ENCODE results near the gene TNPO2. TPM values are rescaled to one million over a fixed set of nuclear protein-coding genes. Genes with fewer than 3 reads are reported as not detected.

TNPO2 gene
- polyA plus RNA-seq, 1 experiment = 77.3 TPM

DNA sequence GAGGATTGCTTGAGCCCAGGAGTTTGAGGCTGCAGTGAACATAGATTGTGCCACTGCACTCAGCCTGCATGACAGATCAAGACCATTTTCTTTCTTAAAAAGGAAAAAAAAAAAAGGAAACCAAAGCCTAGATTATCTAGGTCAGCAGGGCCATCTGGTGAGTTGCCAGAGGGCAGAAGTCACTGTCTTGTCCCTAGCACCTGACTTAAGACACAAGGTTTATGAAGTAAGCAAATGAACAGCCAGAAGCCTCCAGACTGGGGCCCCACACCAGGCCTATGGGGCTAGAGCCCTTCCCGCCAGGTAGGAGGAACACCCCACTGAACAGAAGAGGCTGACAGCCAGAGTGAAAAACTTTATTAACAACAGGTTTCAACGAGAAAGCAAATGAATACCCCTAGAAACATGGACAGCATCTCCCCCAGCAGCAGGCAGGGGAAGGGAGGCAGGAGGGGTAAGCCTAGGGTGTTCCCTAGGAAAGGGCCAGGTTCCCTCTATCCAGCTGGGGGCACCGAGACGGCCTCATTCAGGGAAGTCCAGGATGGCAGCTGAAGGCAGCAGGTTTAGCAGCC, 55.9 kb downstream of the TNPO2 start:
- Histone ChIP-seq H3K27me3 (ENCODE audit: control insufficient read depth, insufficient read depth, low read length) (no peaks in the 10 kb centered on the region), H3K36me3 (ENCODE audit: control insufficient read depth, insufficient read depth, low read length) (peaks cover 12% of the 10 kb centered on the region), H3K4me3 (ENCODE audit: low read depth, low read length) (no peak overlapping the region; the same call in 1 of the 2 replicates)
- POLR2A ChIA-PET = no interaction called here
- CTCF ChIA-PET = interaction anchor here (1.0 to 2.4 kb wide), 5 partner anchors 9 to 104 kb away, joined by 3 to 13 read pairs (median 3); no protein-coding TSS in a partner anchor
- DNase-seq (ENCODE audit: low read depth) = no peak
- TF ChIP-seq, protein P1, sequence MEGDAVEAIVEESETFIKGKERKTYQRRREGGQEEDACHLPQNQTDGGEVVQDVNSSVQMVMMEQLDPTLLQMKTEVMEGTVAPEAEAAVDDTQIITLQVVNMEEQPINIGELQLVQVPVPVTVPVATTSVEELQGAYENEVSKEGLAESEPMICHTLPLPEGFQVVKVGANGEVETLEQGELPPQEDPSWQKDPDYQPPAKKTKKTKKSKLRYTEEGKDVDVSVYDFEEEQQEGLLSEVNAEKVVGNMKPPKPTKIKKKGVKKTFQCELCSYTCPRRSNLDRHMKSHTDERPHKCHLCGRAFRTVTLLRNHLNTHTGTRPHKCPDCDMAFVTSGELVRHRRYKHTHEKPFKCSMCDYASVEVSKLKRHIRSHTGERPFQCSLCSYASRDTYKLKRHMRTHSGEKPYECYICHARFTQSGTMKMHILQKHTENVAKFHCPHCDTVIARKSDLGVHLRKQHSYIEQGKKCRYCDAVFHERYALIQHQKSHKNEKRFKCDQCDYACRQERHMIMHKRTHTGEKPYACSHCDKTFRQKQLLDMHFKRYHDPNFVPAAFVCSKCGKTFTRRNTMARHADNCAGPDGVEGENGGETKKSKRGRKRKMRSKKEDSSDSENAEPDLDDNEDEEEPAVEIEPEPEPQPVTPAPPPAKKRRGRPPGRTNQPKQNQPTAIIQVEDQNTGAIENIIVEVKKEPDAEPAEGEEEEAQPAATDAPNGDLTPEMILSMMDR (IDR thresholded peaks at IDR 0.05; ENCODE audit: insufficient read depth, low read depth, low read length) = no peak

DNA sequence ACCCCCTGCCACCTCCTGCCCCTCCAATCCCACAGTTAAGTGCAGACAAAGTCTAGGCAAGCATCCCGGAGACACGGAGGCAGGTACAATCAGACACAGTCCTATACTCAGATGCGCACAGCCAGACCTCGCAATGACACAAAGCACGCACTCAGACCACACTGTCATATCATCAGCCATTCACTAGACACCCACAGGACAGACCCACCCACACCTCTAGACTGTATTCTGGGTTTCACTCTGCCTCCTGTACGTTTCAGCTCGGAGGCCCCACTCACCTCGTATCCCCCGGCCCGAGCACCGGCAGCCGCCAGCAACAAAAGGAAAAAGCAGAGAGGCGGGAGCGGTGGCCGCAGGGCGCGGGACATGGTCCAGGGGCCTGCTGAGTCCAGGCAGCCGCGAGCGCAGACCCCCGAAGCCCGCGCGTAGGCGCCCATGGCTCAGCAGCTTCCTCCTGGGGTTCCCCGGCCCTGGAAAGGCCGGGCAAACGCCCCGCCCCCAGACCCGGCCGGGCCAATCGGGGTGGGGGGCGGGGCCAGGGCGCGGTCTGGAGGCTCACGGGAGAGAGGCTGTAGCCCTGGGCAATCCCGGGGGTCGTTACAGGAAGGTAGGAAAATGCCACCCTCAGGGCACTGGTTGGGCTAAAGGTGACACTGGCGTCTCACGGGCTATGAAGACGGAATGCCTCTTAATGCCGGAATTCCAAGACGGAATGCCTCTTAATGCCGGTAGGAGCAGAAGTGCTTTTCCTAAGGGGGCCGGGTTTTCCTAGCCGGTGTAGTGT, 57.3 kb downstream of the TNPO2 start, which contains the start of the genes MAN2B1 and WDR83:
MAN2B1 (minus strand) TSS at position 478 of the 784 bp plus-strand sequence; CDS start at position 437, 41 bp downstream.
WDR83 (plus strand) TSS at position 543 of the 784 bp plus-strand sequence. CDS start 2,984 bp downstream, outside the sequence.
- H3K4me3 ChIP-seq (ENCODE audit: low read depth, low read length) = peak within 1 kb of the TSS; percentile 71

DNA sequence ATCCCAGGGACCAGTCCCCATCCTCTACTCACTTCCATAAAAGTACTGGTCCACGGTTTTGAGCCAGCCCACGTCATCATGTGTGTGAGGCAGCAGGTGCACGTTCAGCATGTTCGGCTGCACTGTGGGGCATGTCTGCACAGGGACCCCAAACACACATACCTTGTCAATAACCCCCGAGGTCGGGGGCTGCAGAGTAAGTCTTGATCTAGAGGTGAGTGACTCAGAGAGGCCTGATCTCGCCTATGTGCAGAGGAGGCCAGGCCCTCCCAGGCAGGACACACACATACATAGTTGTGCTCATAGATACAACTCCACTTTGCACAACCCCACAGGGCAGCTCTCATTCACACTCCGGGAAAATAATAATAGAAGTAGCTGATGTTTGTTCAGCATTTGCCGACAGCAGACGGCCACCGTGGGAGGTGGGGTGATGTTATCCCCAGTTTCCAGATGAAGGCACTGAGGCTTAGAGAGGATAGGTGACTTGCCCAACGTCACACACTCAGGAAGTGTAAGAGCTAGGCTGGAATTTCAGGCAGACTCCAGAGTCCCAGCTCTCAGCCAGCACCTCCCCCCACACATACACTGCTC, 58.0 kb downstream of the TNPO2 start:
- CTCF ChIA-PET = interaction anchor here (1.0 to 1.3 kb wide), 3 partner anchors 10 to 102 kb away, joined by 3 to 5 read pairs (median 4); no protein-coding TSS in a partner anchor
- POLR2A ChIA-PET = no interaction called here
- Histone ChIP-seq H3K27me3 (ENCODE audit: control insufficient read depth, insufficient read depth, low read length) (no peaks in the 10 kb centered on the region), H3K4me3 (ENCODE audit: low read depth, low read length) (peak overlapping the region; percentile 71), H3K36me3 (ENCODE audit: control insufficient read depth, insufficient read depth, low read length) (peaks cover 15% of the 10 kb centered on the region)
- no peak for DNase-seq (ENCODE audit: low read depth)
- TF ChIP-seq, protein P1 (IDR thresholded peaks at IDR 0.05; ENCODE audit: insufficient read depth, low read depth, low read length) = no peak

More for the DNA sequence above, 57.3 kb downstream of the TNPO2 start, which contains the start of the genes MAN2B1 and WDR83:
- TF ChIP-seq, protein P1 (IDR thresholded peaks at IDR 0.05; ENCODE audit: insufficient read depth, low read depth, low read length) = no peak
- CTCF ChIA-PET = interaction anchor here (1.0 to 1.3 kb wide), 4 partner anchors 9 to 103 kb away, joined by 3 to 5 read pairs (median 4); no protein-coding TSS in a partner anchor
- POLR2A ChIA-PET = no interaction called here
- no peak for DNase-seq (ENCODE audit: low read depth)
- Histone ChIP-seq H3K27me3 (ENCODE audit: control insufficient read depth, insufficient read depth, low read length) (no peaks in the 10 kb centered on the region), H3K36me3 (ENCODE audit: control insufficient read depth, insufficient read depth, low read length) (peaks cover 11% of the 10 kb centered on the region)

DNA sequence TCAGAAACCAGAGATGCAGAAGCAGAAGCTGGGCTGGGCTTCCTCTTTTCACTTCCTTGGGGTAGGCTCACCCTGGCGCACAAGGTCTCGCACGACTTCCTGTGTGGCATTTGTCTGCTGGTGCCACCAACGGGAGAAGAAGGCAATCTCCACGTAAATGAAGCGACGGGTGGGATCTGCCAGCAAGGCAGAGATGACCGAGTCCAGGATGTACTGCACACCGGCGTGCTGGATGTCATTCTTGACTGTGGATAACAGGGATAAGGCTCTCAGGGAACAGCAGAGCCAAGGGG, 58.5 kb downstream of the TNPO2 start:
- ChIA-PET POLR2A (no interaction called here), CTCF (interaction anchor here (1.3 kb wide), 1 partner anchor 14 kb away, joined by 3 read pairs; no protein-coding TSS in a partner anchor)
- H3K27me3 ChIP-seq (ENCODE audit: control insufficient read depth, insufficient read depth, low read length) = no peaks in the 10 kb centered on the region
- TF ChIP-seq, protein P1 (IDR thresholded peaks at IDR 0.05; ENCODE audit: insufficient read depth, low read depth, low read length) = no peak
- peaks cover 14% of the 10 kb centered on the region for H3K36me3 ChIP-seq (ENCODE audit: control insufficient read depth, insufficient read depth, low read length)
- DNase-seq (ENCODE audit: low read depth) = no peak
- H3K4me3 ChIP-seq (ENCODE audit: low read depth, low read length) = no peak overlapping the region
